Stimulated activated CD4-positive, alpha-beta T cell treated with anti-CD3 and anti-CD28 coated beads, Interleukin-12 subunit alpha, Interleukin-12 subunit beta, amount 100 ng/mL, for 24 hours (primary cell): ENCODE data around the gene ATG4B.
A peak's percentile ranks its signal among the peaks of the same experiment; 100 is the strongest.

Source experiments
- DNase-seq, 2 experiments: peaks; one replicate each; pipeline ENCODE4 v3.0.0-alpha.2; 2020; ENCODE audit warnings: low read depth in 2 of 2

The ATG4B gene

GRCh38 chr2:241666627-241667400, 29.3 kb downstream of the ATG4B start:
- DNase-seq = no peak

GRCh38 chr2:241668354-241668753, 30.9 kb downstream of the ATG4B start:
- DNase-seq = no peak

- no peak for DNase-seq
These were observed 31.3 kb downstream of the ATG4B start for GRCh38 chr2:241668839-241669238.

GRCh38 chr2:241670333-241671110, 33.0 kb downstream of the ATG4B start:
- no peak for DNase-seq

- DNase-seq = no peak
These were observed 34.2 kb downstream of the ATG4B start for GRCh38 chr2:241671457-241672240.

GRCh38 chr2:241672243-241673188, 35.0 kb downstream of the ATG4B start:
- DNase-seq = no peak

- no peak for DNase-seq
These were observed 35.7 kb downstream of the ATG4B start for GRCh38 chr2:241673189-241673663.

- no peak for DNase-seq
These were observed 36.6 kb downstream of the ATG4B start for GRCh38 chr2:241673797-241674725.

GRCh38 chr2:241675885-241676284, 38.4 kb downstream of the ATG4B start:
- DNase-seq = no peak

- no peak for DNase-seq
These were observed 39.2 kb downstream of the ATG4B start for GRCh38 chr2:241676665-241677064.

- no peak for DNase-seq
These were observed 39.9 kb downstream of the ATG4B start for GRCh38 chr2:241677392-241677791.

GRCh38 chr2:241678307-241678706, 40.8 kb downstream of the ATG4B start:
- DNase-seq = no peak

- DNase-seq = no peak
These were observed 41.5 kb downstream of the ATG4B start for GRCh38 chr2:241678784-241679540.

GRCh38 chr2:241680044-241680443, 42.6 kb downstream of the ATG4B start:
- no peak for DNase-seq

- no peak for DNase-seq
These were observed 43.5 kb downstream of the ATG4B start for GRCh38 chr2:241680827-241681599.

GRCh38 chr2:241686324-241686649, 48.8 kb downstream of the ATG4B start:
- no peak for DNase-seq

- peak; percentile 89 to 91 for DNase-seq
These were observed 49.3 kb downstream of the ATG4B start, which contains the start of gene DTYMK for GRCh38 chr2:241686650-241687425. DTYMK (minus strand) TSS chr2:241686815; CDS start chr2:241686783, 32 bp downstream.

GRCh38 chr2:241689306-241689705, 51.8 kb downstream of the ATG4B start:
- DNase-seq = no peak
